Measurements from ENCODE around the gene HUWE1. TPM values are rescaled to one million over a fixed set of nuclear protein-coding genes. Genes with fewer than 3 reads are reported as not detected.

HUWE1 gene
- total and polyA plus RNA-seq, 2 of the 13 experiments (the other 11 are each of a cell fraction or from before 2014, with no cell fraction given) = 63.2 to 68.1 TPM

DNA sequence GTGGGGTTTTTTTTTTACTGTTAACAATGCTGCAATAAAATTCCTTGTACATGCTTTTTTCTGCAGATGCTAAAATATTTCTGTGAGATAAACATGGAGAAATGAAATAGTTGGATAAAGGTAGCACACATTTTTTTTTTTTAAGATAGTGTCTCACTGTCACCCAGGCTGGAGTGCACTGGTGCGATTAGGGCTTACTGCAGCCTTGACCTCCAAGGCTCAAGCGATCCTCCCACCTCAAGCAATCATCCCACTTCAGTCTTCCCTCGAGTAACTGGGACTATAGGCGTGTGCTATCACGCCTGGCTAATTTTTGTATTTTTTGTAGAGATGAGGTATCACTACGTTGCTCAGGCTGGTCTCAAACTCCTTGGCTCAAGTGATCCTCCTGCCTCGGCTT lies 1.8 kb upstream of the HUWE1 start (continued):
- TF ChIP-seq, protein P1, sequence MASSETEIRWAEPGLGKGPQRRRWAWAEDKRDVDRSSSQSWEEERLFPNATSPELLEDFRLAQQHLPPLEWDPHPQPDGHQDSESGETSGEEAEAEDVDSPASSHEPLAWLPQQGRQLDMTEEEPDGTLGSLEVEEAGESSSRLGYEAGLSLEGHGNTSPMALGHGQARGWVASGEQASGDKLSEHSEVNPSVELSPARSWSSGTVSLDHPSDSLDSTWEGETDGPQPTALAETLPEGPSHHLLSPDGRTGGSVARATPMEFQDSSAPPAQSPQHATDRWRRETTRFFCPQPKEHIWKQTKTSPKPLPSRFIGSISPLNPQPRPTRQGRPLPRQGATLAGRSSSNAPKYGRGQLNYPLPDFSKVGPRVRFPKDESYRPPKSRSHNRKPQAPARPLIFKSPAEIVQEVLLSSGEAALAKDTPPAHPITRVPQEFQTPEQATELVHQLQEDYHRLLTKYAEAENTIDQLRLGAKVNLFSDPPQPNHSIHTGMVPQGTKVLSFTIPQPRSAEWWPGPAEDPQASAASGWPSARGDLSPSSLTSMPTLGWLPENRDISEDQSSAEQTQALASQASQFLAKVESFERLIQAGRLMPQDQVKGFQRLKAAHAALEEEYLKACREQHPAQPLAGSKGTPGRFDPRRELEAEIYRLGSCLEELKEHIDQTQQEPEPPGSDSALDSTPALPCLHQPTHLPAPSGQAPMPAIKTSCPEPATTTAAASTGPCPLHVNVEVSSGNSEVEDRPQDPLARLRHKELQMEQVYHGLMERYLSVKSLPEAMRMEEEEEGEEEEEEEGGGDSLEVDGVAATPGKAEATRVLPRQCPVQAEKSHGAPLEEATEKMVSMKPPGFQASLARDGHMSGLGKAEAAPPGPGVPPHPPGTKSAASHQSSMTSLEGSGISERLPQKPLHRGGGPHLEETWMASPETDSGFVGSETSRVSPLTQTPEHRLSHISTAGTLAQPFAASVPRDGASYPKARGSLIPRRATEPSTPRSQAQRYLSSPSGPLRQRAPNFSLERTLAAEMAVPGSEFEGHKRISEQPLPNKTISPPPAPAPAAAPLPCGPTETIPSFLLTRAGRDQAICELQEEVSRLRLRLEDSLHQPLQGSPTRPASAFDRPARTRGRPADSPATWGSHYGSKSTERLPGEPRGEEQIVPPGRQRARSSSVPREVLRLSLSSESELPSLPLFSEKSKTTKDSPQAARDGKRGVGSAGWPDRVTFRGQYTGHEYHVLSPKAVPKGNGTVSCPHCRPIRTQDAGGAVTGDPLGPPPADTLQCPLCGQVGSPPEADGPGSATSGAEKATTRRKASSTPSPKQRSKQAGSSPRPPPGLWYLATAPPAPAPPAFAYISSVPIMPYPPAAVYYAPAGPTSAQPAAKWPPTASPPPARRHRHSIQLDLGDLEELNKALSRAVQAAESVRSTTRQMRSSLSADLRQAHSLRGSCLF (CRISPR knock-in tag; IDR thresholded peaks at IDR 0.05; ENCODE audit: borderline replicate concordance) = no peak
- no peak for TF ChIP-seq PAWR (CRISPR knock-in tag; IDR thresholded peaks at IDR 0.05; ENCODE audit: borderline replicate concordance)

DNA sequence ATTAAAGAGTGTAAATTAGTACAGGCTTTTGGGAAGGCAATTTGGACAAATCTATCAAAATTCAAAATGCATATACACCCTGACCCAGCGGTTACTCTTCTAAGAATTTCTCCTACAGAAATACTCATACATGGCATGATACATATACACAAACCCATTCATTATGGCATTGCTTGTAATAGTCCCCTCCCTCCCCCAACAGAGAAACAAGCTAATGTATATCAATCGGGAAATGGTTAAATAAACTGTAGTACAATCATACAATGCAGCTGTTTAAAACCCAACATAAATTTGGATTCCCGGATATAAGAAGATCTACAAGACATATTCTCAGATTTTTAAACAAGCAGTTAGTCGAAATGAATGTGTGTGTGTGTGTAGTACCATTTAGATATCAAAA lies 808 bp downstream of the HUWE1 start:
- FAIRE-seq (no peak), ATAC-seq (no peak), DNase-seq (ENCODE audit: low spot score) (no peak)
- in situ Hi-C loops (cut with HindIII; ENCODE audit: extremely low pct_ligation_motif_present, low pct_unique_long_range_greater_than_20kb) = loop anchor here (10.0 kb wide), 1 partner anchor 149 kb away; no protein-coding TSS in a partner anchor
- H3K27me3 ChIP-seq (ENCODE audit: control insufficient read depth in 1 of 2, insufficient read depth in 2 of 2, low read length in 2 of 2) = no peaks in the 10 kb centered on the region; a peak in 1 of 5 replicates
- H3K27ac ChIP-seq (ENCODE audit: extremely low read length, insufficient read depth, low read length) = peak overlapping the region; percentile 89
- 3% methylated on average over 4 of the region's 4 CpGs for WGBS (ENCODE audit: low lambda C conversion rate)
- no peak overlapping the region for H2AFZ ChIP-seq (ENCODE audit: low read length)
- peaks cover 35% of the 10 kb centered on the region for H3K79me2 ChIP-seq (ENCODE audit: insufficient read depth, low read length)
- H3K9ac ChIP-seq (ENCODE audit: insufficient read depth, low read depth, low read length) = peak overlapping the region; percentile 90
- peak overlapping the region; percentile 82 for H3K4me2 ChIP-seq (ENCODE audit: low read depth, low read length)
- H3K9me3 ChIP-seq (ENCODE audit: low read length) = no peaks in the 10 kb centered on the region
- no TSS peak for BruUV-seq (replicated peaks)
- H3K4me3 ChIP-seq (replicated peaks in 1 of 3; ENCODE audit: insufficient read depth in 1 of 3, low read depth in 2 of 3, low read length in 3 of 3) = peak overlapping the region; percentile 73 to 78 (median 77)
- peaks cover 17% of the 10 kb centered on the region for H4K20me1 ChIP-seq (ENCODE audit: insufficient read depth, low read length)
- ChIA-PET CTCF (ENCODE audit: low intra/inter-chr PET ratio, low total read pairs) (no interaction called here), POLR2A (interaction anchor here (1.5 kb wide), 1 partner anchor 360 kb away, joined by 5 read pairs; no protein-coding TSS in a partner anchor)
- intact Hi-C loops (cut with micrococcal nuclease; ENCODE audit: unreplicated experiment) = no loop called here
- H3K36me3 ChIP-seq (replicated peaks in 1 of 2; ENCODE audit: control insufficient read depth in 1 of 2, insufficient read depth in 2 of 2, low read length in 2 of 2) = peaks cover 0 to 4% of the 10 kb centered on the region in 2 experiments; a peak in 1 of 5 replicates
- no peak for TF ChIP-seq ARID4A (CRISPR knock-in tag; IDR thresholded peaks at IDR 0.05; ENCODE audit: borderline replicate concordance)
- no peak for TF ChIP-seq TRIM22 (IDR thresholded peaks at IDR 0.05)
- H3K4me1 ChIP-seq (ENCODE audit: insufficient read depth, low read length) = peaks cover 16% of the 10 kb centered on the region
